Fibroblast of skin of right biceps (primary cell): ENCODE data around the gene MYH14.

Experiments used
- DNase-seq: peaks from one replicate; pipeline ENCODE4 v3.0.0-alpha.2; 2013

Gene MYH14

GRCh38 chr19:50300051-50300450 is 96.6 kb downstream of the MYH14 start:
- no peak for DNase-seq

- DNase-seq = peak; percentile 60
These were observed 97.6 kb downstream of the MYH14 start for GRCh38 chr19:50300814-50301606.

GRCh38 chr19:50301607-50301971 is 98.2 kb downstream of the MYH14 start:
- no peak for DNase-seq

- no peak for DNase-seq
These were observed 100.1 kb downstream of the MYH14 start for GRCh38 chr19:50303558-50303957.

- no peak for DNase-seq
These were observed 105.6 kb downstream of the MYH14 start for GRCh38 chr19:50308991-50309390.

GRCh38 chr19:50309396-50310125 is 106.1 kb downstream of the MYH14 start:
- DNase-seq = no peak

- no peak for DNase-seq
These were observed 107.5 kb downstream of the MYH14 start for GRCh38 chr19:50310759-50311465.

GRCh38 chr19:50311723-50312635 is 108.6 kb downstream of the MYH14 start:
- DNase-seq = peak; percentile 6

- DNase-seq = no peak
These were observed 109.8 kb downstream of the MYH14 start for GRCh38 chr19:50312967-50313811.

GRCh38 chr19:50313812-50314536 is 110.6 kb downstream of the MYH14 start:
- no peak for DNase-seq

- no peak for DNase-seq
These were observed 111.6 kb downstream of the MYH14 start for GRCh38 chr19:50314724-50315708.

- DNase-seq = no peak
These were observed 112.5 kb downstream of the MYH14 start for GRCh38 chr19:50315773-50316448.

GRCh38 chr19:50317115-50317514 is 113.7 kb downstream of the MYH14 start:
- no peak for DNase-seq

- no peak for DNase-seq
These were observed 115.0 kb downstream of the MYH14 start for GRCh38 chr19:50318438-50318837.

- DNase-seq = no peak
These were observed 115.7 kb downstream of the MYH14 start for GRCh38 chr19:50319156-50319555.

- DNase-seq = no peak
These were observed 116.6 kb downstream of the MYH14 start for GRCh38 chr19:50320051-50320450.

- DNase-seq = no peak
These were observed 117.2 kb downstream of the MYH14 start for GRCh38 chr19:50320596-50320995.

- no peak for DNase-seq
These were observed 118.4 kb downstream of the MYH14 start for GRCh38 chr19:50321831-50322230.

GRCh38 chr19:50322234-50322633 is 118.8 kb downstream of the MYH14 start:
- DNase-seq = no peak
